Endothelial cell of umbilical vein (primary cell): ENCODE data around the gene OBP2B.
"Not testable (repeated sequence)": the region's sequence is repeated elsewhere in the genome, so short reads cannot be mapped to it uniquely, and the experiment has no call there.

ENCODE experiments used
- POLR2A ChIP-seq: IDR thresholded peaks from 2 replicates; pipeline ENCODE4 v1.6.1; 2012; ENCODE audit warnings: low read depth, mild to moderate bottlenecking, control low read depth, low read length
- TF ChIP-seq, protein P1 (sequence below), 2 donors: IDR thresholded peaks; 1 replicate in 1 of 2; 2 replicates in 1 of 2; pipeline ENCODE4 v1.5.1; 2011; ENCODE audit warnings: low read length in 2 of 2, mild to moderate bottlenecking in 2 of 2, moderate library complexity in 2 of 2, control low read depth in 1 of 2, inconsistent platforms in 1 of 2, low read depth in 1 of 2; ENCODE audit not compliant: insufficient read depth in 1 of 2; ENCODE audit errors: extremely low read depth in 1 of 2

DNA sequence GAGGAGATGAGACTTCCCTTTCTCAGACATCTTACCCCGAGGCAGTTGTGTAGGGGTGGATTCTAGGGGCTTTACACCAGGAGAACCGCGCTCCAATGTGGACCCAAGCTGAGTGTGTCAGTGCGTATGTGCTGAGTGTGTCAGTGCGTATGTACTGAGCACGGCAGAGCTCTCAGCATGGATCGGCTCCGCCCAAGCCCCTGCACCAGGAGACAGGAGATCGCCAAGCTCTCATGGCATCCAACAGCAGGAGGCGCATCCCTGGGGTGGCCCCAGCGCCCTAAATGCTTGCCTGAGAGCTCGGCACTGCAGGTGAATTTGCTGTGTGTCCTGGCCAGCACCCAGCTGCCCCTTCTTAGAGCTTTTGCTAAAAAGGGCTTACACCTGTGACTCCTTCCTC, 12.9 kb upstream of the OBP2B start:
- TF ChIP-seq, protein P1, sequence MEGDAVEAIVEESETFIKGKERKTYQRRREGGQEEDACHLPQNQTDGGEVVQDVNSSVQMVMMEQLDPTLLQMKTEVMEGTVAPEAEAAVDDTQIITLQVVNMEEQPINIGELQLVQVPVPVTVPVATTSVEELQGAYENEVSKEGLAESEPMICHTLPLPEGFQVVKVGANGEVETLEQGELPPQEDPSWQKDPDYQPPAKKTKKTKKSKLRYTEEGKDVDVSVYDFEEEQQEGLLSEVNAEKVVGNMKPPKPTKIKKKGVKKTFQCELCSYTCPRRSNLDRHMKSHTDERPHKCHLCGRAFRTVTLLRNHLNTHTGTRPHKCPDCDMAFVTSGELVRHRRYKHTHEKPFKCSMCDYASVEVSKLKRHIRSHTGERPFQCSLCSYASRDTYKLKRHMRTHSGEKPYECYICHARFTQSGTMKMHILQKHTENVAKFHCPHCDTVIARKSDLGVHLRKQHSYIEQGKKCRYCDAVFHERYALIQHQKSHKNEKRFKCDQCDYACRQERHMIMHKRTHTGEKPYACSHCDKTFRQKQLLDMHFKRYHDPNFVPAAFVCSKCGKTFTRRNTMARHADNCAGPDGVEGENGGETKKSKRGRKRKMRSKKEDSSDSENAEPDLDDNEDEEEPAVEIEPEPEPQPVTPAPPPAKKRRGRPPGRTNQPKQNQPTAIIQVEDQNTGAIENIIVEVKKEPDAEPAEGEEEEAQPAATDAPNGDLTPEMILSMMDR (IDR thresholded peaks at IDR 0.05; ENCODE audit: extremely low read depth in 1 of 2, insufficient read depth in 1 of 2, low read depth in 1 of 2, low read length in 2 of 2) = not testable (repeated sequence)
- TF ChIP-seq POLR2A = not testable (repeated sequence)
